Rectal smooth muscle tissue (tissue), 1 donor: ENCODE data around the gene PLEKHA4.
"Not testable (repeated sequence)": the region's sequence is repeated elsewhere in the genome, so short reads cannot be mapped to it uniquely, and the experiment has no call there.

Source experiments
- H3K27ac ChIP-seq: one replicate; pipeline ENCODE4 v1.7.0; 2013; ENCODE audit warnings: low read depth, low read length, inconsistent platforms
- H3K27me3 ChIP-seq: one replicate; pipeline ENCODE4 v1.7.0; 2013; ENCODE audit warnings: low read length; ENCODE audit not compliant: control insufficient read depth, insufficient read depth
- H3K36me3 ChIP-seq: one replicate; pipeline ENCODE4 v1.7.0; 2013; ENCODE audit warnings: low read length; ENCODE audit not compliant: control insufficient read depth, insufficient read depth
- H3K4me1 ChIP-seq: one replicate; pipeline ENCODE4 v1.7.0; 2013; ENCODE audit warnings: low read length; ENCODE audit not compliant: control insufficient read depth, insufficient read depth
- H3K4me3 ChIP-seq: one replicate; pipeline ENCODE4 v1.7.0; 2013; ENCODE audit warnings: low read length
- H3K9ac ChIP-seq: one replicate; pipeline ENCODE4 v1.7.0; 2013; ENCODE audit warnings: low read length

PLEKHA4 gene

DNA sequence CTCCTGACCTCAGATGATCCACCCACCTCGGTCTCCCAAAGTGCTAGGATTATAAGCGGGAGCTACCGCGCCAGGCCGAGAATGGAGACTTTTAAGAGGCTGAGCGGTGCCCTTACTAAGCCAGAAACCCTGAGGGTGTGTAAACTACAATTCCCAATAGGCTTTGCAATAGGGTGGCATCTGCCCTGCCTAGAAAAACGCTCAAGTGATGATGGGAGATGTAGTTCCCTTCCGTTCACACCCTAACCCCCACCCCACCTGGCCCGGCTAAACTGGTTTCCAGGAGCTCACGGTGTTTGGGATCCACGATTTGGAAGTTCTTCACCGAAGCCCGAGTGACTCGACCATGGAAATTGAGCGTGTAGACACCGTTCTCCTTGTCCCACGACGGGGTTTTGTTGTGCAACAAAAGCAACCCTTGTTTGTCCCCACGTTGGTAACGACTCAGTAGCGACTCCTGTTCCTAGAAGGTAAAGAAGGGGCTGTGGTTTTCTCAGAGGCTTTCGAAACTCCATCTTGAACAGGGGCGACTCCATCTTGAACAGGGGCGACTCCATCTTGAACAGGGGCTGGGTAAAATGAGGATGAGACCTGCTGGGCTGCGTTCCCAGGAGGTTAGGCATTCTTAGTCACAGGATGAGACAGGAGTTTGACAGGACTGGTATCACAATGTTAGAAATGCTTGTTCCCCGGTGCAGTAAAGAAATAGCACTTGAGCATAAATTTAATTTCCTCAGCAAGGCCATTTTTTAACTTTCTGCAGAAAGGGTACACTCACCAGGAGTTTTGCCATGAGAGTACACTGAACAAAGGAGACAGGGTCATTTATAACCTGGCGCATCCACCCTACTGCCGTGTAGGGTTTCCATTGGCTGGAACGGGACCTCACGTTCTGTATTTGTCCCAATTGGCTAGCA is 13.6 kb upstream of the PLEKHA4 start:
- Histone ChIP-seq H3K9ac (no peak overlapping the region), H3K27me3 (no peaks in the 10 kb centered on the region), H3K4me3 (no peak overlapping the region), H3K36me3 (no peaks in the 10 kb centered on the region), H3K4me1 (no peaks in the 10 kb centered on the region), H3K27ac (no peak overlapping the region)

DNA sequence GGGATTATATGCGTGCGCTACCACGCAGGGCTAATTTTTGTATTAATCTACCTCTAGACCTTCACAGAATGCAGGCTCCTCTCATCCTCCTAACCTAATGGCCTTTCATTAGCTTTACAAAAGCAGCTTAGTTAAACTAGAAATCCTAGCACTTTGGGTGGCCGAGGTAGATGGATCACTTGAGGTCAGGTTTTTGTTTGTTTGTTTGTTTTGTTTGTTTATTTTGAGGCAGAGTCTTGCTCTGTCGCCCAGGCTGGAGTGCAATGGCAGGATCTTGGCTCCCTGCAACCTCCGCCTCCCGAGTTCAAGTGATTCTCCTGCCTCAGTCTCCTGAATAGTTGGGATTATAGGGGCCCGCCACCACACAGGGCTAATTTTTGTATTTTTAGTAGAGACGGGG is 11.3 kb upstream of the PLEKHA4 start:
- not testable (repeated sequence) for H3K9ac ChIP-seq, H3K4me3 ChIP-seq, H3K36me3 ChIP-seq, H3K4me1 ChIP-seq, H3K27ac ChIP-seq, H3K27me3 ChIP-seq

DNA sequence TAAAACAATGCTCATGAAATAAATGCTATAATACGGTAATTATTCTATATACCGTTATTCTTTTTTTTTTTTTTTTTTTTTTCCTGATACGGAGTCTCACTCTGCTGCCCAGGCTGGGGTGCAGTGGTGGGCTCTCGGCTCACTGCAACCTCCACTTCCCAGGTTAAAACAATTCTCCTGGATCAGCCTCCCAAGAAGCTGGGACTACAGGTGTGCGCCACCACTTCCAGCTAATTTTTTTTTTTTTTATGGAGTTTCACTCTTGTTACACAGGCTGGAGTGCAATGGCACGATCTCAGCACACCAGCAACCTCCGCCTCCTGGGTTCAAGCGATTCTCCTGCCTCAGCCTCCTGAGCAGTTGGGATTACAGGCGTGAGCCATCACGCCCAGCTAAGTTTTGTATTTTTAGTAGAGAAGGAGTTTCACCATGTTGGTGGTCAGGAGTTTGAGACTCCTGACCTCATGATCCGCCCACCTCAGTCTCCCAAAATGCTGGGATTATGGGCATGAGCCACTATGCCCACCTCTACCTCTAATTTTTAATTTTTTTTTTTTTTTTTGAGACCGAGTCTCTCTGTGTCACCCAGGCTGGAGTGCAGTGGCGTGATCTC is 10.7 kb upstream of the PLEKHA4 start:
- Histone ChIP-seq H3K36me3 (peaks cover 12% of the 10 kb centered on the region), H3K9ac (no peak overlapping the region), H3K4me3 (no peak overlapping the region), H3K4me1 (peaks cover 2% of the 10 kb centered on the region), H3K27me3 (no peaks in the 10 kb centered on the region), H3K27ac (no peak overlapping the region)

DNA sequence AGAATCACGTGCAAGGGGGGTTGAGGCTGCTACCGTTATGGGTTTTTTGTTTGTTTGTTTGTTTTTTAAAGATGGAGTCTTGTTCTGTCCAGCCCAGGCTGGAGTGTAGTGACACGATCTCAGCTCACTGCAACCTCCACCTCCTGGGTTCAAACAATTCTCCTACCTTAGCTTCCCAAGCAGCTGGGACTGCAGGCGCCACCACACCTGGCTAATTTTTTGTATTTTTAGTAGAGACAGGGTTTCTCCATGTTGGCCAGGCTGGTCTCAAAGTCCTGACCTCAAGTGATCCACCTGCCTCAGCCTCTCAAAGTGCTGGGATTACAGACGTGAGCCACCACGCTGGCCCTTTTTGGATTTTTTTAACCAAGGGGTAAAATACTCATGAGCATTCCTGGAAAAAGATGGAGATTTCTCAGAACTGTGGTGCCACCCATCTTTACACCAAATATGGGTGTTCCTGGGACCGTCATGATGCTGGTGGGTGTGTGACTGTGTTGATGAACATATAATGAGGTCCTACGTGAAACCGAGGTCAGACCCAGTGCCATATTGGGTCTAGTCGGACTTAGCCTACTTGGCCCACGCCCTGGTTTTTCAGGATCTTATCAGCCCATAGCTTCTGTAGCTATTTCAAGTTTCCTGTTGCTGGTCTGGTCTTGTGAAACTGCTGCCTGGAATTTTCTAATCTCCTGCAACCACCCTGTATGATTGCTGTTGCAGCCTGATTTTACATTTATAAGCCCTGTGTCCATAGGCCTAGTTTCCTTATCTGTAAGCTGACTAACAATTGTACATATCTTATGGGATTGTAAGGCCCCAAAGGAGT is 10.0 kb upstream of the PLEKHA4 start:
- Histone ChIP-seq H3K27me3 (no peaks in the 10 kb centered on the region), H3K4me1 (peaks cover 4% of the 10 kb centered on the region), H3K27ac (no peak overlapping the region), H3K36me3 (peaks cover 19% of the 10 kb centered on the region), H3K9ac (no peak overlapping the region), H3K4me3 (no peak overlapping the region)

DNA sequence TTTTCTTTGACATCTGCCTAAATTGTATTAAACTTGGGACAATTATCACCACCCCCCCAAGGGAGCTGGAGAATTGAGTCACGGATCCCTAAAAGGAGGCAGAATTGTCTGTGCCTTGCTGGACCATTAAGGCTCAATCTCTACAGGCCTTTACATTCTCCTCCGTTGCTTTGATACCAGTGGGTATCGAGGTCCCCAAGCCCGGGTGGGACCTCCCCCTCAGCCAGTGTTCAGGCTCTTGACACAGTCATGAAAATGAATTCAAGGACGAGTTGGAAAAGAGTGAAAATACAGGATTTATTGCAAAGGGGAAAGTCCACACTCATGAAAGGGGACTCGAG is 9.4 kb upstream of the PLEKHA4 start:
- Histone ChIP-seq H3K27ac (no peak overlapping the region), H3K27me3 (no peaks in the 10 kb centered on the region), H3K4me3 (no peak overlapping the region), H3K36me3 (peaks cover 20% of the 10 kb centered on the region), H3K4me1 (peaks cover 4% of the 10 kb centered on the region), H3K9ac (no peak overlapping the region)

DNA sequence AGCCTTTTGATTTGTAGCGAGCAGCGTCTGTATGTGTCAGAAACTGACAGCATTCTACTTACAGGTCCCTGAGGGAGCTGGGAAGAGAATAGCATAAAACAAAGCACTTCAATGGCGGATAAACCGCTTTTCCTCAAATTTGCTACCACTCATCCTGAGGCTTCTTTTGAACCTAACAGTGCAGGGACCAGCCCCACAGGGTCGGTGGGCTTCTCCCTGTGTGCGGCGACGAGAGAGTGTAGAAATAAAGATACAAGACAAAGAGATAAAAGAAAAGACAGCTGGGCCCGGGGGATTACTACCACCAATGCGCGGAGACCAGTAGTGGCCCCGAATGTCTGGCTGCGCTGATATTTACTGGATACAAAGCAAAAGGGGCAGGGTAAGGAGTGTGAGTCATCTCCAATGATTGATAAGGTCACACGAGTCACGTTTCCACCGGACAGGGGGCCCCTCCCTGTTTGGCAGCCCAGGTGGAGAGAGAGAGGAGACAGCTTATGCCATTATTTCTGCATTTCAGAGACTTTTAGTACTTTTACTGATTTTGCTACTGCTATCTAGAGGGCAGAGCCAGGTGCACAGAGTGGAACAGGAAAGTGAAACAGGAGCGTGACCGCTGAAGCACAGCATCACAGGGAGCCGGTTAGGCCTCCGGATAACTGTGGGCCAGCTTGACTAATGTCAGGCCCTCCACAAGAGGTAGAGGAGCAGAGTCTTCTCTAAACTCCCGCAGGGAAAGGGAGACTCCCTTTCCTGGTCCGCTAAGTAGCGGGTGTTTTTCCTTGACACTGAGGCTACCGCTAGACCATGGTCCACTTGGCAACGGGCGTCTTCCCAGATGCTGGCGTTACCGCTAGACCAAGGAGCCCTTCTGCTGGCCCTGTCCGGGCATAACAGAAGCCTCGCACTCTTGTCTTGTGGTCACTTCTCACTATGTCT is 7.9 kb upstream of the PLEKHA4 start:
- Histone ChIP-seq H3K4me3 (peak overlapping the region; percentile 72), H3K36me3 (peaks cover 20% of the 10 kb centered on the region), H3K27ac (peak overlapping the region; percentile 94)
- not testable (repeated sequence) for H3K9ac ChIP-seq, H3K4me1 ChIP-seq, H3K27me3 ChIP-seq

DNA sequence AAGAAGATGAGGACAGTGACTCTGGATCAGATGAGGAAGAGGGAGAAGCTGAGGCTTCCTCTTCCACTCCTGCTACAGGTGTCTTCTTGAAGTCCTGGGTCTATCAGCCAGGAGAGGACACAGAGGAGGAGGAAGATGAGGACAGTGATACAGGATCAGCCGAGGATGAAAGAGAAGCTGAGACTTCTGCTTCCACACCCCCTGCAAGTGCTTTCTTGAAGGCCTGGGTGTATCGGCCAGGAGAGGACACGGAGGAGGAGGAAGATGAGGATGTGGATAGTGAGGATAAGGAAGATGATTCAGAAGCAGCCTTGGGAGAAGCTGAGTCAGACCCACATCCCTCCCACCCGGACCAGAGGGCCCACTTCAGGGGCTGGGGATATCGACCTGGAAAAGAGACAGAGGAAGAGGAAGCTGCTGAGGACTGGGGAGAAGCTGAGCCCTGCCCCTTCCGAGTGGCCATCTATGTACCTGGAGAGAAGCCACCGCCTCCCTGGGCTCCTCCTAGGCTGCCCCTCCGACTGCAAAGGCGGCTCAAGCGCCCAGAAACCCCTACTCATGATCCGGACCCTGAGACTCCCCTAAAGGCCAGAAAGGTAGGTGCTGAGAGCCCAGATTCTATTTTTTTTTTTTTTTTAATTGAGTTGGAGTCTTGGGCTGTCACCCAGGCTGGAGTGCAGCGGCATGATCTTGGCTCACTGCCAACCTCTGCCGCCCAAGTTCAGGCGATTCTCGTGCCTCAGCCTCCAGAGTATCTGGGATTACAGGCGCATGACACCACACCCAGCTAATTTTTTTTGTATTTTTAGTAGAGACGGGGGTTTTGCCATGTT is 6.1 kb upstream of the PLEKHA4 start:
- Histone ChIP-seq H3K36me3 (peaks cover 20% of the 10 kb centered on the region), H3K27me3 (no peaks in the 10 kb centered on the region), H3K9ac (peak overlapping the region; percentile 7), H3K27ac (peak overlapping the region; percentile 94), H3K4me3 (peak overlapping the region; percentile 72), H3K4me1 (peaks cover 4% of the 10 kb centered on the region)

DNA sequence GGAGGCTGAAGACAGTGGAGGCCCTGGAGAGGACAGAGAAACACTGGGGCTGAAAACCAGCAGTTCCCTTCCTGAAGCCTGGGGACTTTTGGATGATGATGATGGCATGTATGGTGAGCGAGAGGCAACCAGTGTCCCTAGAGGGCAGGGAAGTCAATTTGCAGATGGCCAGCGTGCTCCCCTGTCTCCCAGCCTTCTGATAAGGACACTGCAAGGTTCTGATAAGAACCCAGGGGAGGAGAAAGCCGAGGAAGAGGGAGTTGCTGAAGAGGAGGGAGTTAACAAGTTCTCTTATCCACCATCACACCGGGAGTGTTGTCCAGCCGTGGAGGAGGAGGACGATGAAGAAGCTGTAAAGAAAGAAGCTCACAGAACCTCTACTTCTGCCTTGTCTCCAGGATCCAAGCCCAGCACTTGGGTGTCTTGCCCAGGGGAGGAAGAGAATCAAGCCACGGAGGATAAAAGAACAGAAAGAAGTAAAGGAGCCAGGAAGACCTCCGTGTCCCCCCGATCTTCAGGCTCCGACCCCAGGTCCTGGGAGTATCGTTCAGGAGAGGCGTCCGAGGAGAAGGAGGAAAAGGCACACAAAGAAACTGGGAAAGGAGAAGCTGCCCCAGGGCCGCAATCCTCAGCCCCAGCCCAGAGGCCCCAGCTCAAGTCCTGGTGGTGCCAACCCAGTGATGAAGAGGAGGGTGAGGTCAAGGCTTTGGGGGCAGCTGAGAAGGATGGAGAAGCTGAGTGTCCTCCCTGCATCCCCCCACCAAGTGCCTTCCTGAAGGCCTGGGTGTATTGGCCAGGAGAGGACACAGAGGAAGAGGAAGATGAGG is 5.3 kb upstream of the PLEKHA4 start:
- Histone ChIP-seq H3K27me3 (no peaks in the 10 kb centered on the region), H3K27ac (peak overlapping the region; percentile 94), H3K4me3 (peak overlapping the region; percentile 72), H3K9ac (peak overlapping the region; percentile 25), H3K4me1 (peaks cover 7% of the 10 kb centered on the region), H3K36me3 (peaks cover 20% of the 10 kb centered on the region)

DNA sequence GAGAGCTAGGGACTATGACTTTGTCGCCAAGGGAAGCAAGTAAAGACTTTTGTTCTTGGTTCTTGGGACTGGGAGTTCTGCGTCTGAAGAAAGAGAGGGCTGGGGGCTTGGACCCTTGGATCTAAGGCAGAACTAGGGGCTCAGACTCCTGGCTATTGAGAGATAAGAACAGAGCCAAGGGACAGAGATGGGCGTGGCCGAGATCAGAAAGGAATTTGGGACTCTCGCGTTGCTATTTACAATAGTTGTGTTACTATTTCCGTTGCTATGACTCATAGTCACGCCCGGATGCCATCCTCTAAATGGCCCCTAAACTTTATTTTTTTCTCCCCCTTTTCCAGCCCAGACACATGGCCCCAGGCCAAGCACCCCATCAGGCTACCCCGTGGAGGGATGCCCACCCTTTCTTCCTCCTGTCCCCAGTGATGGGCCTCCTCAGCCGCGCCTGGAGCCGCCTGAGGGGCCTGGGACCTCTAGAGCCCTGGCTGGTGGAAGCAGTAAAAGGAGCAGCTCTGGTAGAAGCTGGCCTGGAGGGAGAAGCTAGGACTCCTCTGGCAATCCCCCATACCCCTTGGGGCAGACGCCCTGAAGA is 4.6 kb upstream of the PLEKHA4 start:
- Histone ChIP-seq H3K27ac (peak overlapping the region; percentile 94), H3K4me3 (peak overlapping the region; percentile 72), H3K9ac (peak overlapping the region; percentile 74), H3K4me1 (peaks cover 8% of the 10 kb centered on the region), H3K27me3 (no peaks in the 10 kb centered on the region), H3K36me3 (peaks cover 20% of the 10 kb centered on the region)

DNA sequence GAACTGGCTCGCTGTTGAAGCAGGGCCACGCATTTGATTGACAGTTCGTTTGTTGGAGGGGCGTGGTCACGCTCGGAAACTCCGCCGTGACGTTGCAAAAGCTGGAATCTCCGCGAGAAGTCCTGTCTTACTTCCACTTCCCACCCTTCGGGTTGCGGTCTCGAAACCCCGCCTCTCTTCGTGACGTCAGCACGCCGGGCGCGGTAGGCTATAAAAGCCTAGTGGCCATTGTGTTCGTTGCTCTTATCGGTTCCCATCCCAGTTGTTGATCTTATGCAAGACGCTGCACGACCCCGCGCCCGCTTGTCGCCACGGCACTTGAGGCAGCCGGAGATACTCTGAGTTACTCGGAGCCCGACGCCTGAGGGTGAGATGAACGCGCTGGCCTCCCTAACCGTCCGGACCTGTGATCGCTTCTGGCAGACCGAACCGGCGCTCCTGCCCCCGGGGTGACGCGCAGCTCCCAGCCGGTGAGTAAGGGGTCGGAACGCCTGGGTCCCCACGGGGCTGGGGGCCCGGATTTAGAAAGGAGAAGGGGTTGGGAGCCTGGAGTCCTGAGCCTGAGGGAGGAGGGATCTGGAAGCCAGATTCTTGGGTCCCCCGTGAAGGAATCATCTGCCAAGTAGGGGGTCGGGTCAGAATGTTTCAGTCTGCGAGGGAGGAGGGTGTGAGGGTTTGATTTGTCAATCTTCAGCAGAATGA is 3.9 kb upstream of the PLEKHA4 start, which contains the start of gene PPP1R15A:
PPP1R15A (plus strand) TSS at position 240 of the 702 bp plus-strand sequence. CDS start 813 bp downstream, outside the sequence.
- Histone ChIP-seq H3K4me3 (peak within 1 kb of the TSS; percentile 72), H3K4me1 (peaks cover 12% of the 10 kb centered on the region), H3K36me3 (peaks cover 20% of the 10 kb centered on the region), H3K27ac (peak within 1 kb of the TSS; percentile 94), H3K9ac (peak within 1 kb of the TSS; percentile 74), H3K27me3 (no peaks in the 10 kb centered on the region)
